ENCODE measurements around the gene DVL1. TPM values are rescaled to one million over a fixed set of nuclear protein-coding genes. Genes with fewer than 3 reads are reported as not detected.

The DVL1 gene
- total and polyA plus RNA-seq, 2 of the 13 experiments (the other 11 are each of a cell fraction or from before 2014, with no cell fraction given), result 30.8 to 60.4 TPM

- Histone ChIP-seq H3K4me3 (replicated peaks in 1 of 3; ENCODE audit: insufficient read depth in 1 of 3, low read depth in 2 of 3, low read length in 3 of 3) (no peak overlapping the region), H3K79me2 (ENCODE audit: insufficient read depth, low read length) (no peaks in the 10 kb centered on the region), H3K9me3 (ENCODE audit: low read length) (no peaks in the 10 kb centered on the region), H3K9ac (ENCODE audit: insufficient read depth, low read depth, low read length) (no peak overlapping the region), H2AFZ (ENCODE audit: low read length) (no peak overlapping the region), H3K36me3 (replicated peaks in 1 of 2; ENCODE audit: control insufficient read depth in 1 of 2, insufficient read depth in 2 of 2, low read length in 2 of 2) (no peaks in the 10 kb centered on the region; a peak in 1 of 5 replicates), H4K20me1 (ENCODE audit: insufficient read depth, low read length) (no peaks in the 10 kb centered on the region), H3K4me2 (ENCODE audit: low read depth, low read length) (no peak overlapping the region), H3K27me3 (ENCODE audit: control insufficient read depth in 1 of 2, insufficient read depth in 2 of 2, low read length in 2 of 2) (no peaks in the 10 kb centered on the region), H3K4me1 (ENCODE audit: insufficient read depth, low read length) (peaks cover 18% of the 10 kb centered on the region), H3K27ac (ENCODE audit: extremely low read length, insufficient read depth, low read length) (no peak overlapping the region)
- in situ Hi-C loops (cut with HindIII; ENCODE audit: extremely low pct_ligation_motif_present, low pct_unique_long_range_greater_than_20kb) (no loop called here), intact Hi-C loops (cut with micrococcal nuclease; ENCODE audit: unreplicated experiment) (loop anchor here (5.0 kb wide), 1 partner anchor 169 kb away; no protein-coding TSS in a partner anchor)
- ChIA-PET CTCF (ENCODE audit: low intra/inter-chr PET ratio, low total read pairs) (interaction anchor here (1.5 kb wide), 1 partner anchor 169 kb away, joined by 4 read pairs; no protein-coding TSS in a partner anchor), POLR2A (interaction anchor here (1.0 to 2.0 kb wide), 4 partner anchors 9 to 168 kb away, joined by 5 to 6 read pairs (median 6); partner anchors contain the start of gene UBE2J2)
- FAIRE-seq (no peak), DNase-seq (ENCODE audit: low spot score) (no peak), ATAC-seq (peak; percentile 3; the same call in 2 of the 3 replicates)
- TF ChIP-seq FOSL2 (CRISPR knock-in tag; IDR thresholded peaks at IDR 0.05), result no peak
- no peak for TF ChIP-seq NFYC (CRISPR knock-in tag; IDR thresholded peaks at IDR 0.05)
- peak; percentile 93 for TF ChIP-seq AGO1 (IDR thresholded peaks at IDR 0.05; ENCODE audit: low read depth, low read length, poor library complexity, severe bottlenecking)
- TF ChIP-seq ZNF564 (CRISPR knock-in tag; IDR thresholded peaks at IDR 0.05), result no peak
- TF ChIP-seq IRF2 (CRISPR knock-in tag; IDR thresholded peaks at IDR 0.05), result no peak
- no peak for TF ChIP-seq ZSCAN20 (CRISPR knock-in tag; IDR thresholded peaks at IDR 0.05; ENCODE audit: borderline replicate concordance)
- no peak for TF ChIP-seq TCF12 (IDR thresholded peaks at IDR 0.05)
- 0 out of 2 replicates have a peak, but pooled peaks have one; percentile 5 for TF ChIP-seq TCF12 (CRISPR knock-in tag; IDR thresholded peaks at IDR 0.05)
- no TSS peak for BruUV-seq (replicated peaks)
- WGBS (ENCODE audit: low lambda C conversion rate), result 88% methylated on average over 7 of the region's 28 CpGs
These were observed 58.1 kb downstream of the DVL1 start for GRCh38 chr1:1291023-1291528.

DNA sequence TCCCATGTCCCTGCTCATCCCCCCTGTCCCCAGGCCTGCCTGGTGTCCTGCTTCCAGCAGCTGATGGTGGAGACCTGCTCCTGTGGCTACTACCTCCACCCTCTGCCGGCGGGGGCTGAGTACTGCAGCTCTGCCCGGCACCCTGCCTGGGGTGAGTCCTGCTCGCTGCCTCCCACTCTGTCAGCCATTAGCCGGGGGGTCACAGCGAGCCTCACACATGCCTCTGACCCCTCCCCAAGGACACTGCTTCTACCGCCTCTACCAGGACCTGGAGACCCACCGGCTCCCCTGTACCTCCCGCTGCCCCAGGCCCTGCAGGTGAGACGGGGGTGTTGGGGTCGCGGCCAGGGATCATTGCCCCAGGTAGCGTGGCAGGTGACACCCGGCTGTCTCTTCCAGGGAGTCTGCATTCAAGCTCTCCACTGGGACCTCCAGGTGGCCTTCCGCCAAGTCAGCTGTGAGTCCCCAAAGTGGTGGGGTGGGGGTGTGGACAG, 58.9 kb downstream of the DVL1 start:
- Histone ChIP-seq H3K27me3 (ENCODE audit: control insufficient read depth in 1 of 2, insufficient read depth in 2 of 2, low read length in 2 of 2) (peaks cover 0 to 2% of the 10 kb centered on the region in 2 experiments; a peak in 1 of 5 replicates), H3K27ac (ENCODE audit: extremely low read length, insufficient read depth, low read length) (no peak overlapping the region), H4K20me1 (ENCODE audit: insufficient read depth, low read length) (no peaks in the 10 kb centered on the region), H3K79me2 (ENCODE audit: insufficient read depth, low read length) (no peaks in the 10 kb centered on the region), H3K9ac (ENCODE audit: insufficient read depth, low read depth, low read length) (no peak overlapping the region), H3K9me3 (ENCODE audit: low read length) (no peaks in the 10 kb centered on the region), H2AFZ (ENCODE audit: low read length) (no peak overlapping the region), H3K4me3 (replicated peaks in 1 of 3; ENCODE audit: insufficient read depth in 1 of 3, low read depth in 2 of 3, low read length in 3 of 3) (no peak overlapping the region), H3K36me3 (replicated peaks in 1 of 2; ENCODE audit: control insufficient read depth in 1 of 2, insufficient read depth in 2 of 2, low read length in 2 of 2) (no peaks in the 10 kb centered on the region; a peak in 1 of 5 replicates), H3K4me2 (ENCODE audit: low read depth, low read length) (no peak overlapping the region), H3K4me1 (ENCODE audit: insufficient read depth, low read length) (peaks cover 26% of the 10 kb centered on the region)
- peak; percentile 21 for FAIRE-seq
- no TSS peak for BruUV-seq (replicated peaks)
- in situ Hi-C loops (cut with HindIII; ENCODE audit: extremely low pct_ligation_motif_present, low pct_unique_long_range_greater_than_20kb), result no loop called here
- DNase-seq (ENCODE audit: low spot score), result peak; percentile 52
- intact Hi-C loops (cut with micrococcal nuclease; ENCODE audit: unreplicated experiment), result loop anchor here (5.0 kb wide), 1 partner anchor 168 kb away; no protein-coding TSS in a partner anchor
- POLR2A ChIA-PET, result interaction anchor here (1.0 to 2.0 kb wide), 3 partner anchors 9 to 168 kb away, joined by 5 to 6 read pairs (median 6); partner anchors contain the start of gene UBE2J2
- CTCF ChIA-PET (ENCODE audit: low intra/inter-chr PET ratio, low total read pairs), result no interaction called here
- WGBS (ENCODE audit: low lambda C conversion rate), result 44% methylated on average over 11 of the region's 15 CpGs
- peak; percentile 58 for ATAC-seq
- TF ChIP-seq HNF4A (CRISPR knock-in tag; IDR thresholded peaks at IDR 0.05), result no peak
- no peak for TF ChIP-seq ZFP36L1 (CRISPR knock-in tag; IDR thresholded peaks at IDR 0.05)
- peak; percentile 21 for TF ChIP-seq XRCC5 (optimal IDR thresholded peaks at IDR 0.05; ENCODE audit: low read length)
- TF ChIP-seq SKI (IDR thresholded peaks at IDR 0.05; ENCODE audit: partially characterized antibody), result no peak
- TF ChIP-seq ZZZ3 (CRISPR knock-in tag; IDR thresholded peaks at IDR 0.05; ENCODE audit: borderline replicate concordance), result no peak
- TF ChIP-seq ARHGAP35 (CRISPR knock-in tag; IDR thresholded peaks at IDR 0.05; ENCODE audit: borderline replicate concordance), result no peak
- no peak for TF ChIP-seq SRSF4 (IDR thresholded peaks at IDR 0.05; ENCODE audit: low read depth, low read length, poor library complexity, severe bottlenecking)
- TF ChIP-seq, protein P1, sequence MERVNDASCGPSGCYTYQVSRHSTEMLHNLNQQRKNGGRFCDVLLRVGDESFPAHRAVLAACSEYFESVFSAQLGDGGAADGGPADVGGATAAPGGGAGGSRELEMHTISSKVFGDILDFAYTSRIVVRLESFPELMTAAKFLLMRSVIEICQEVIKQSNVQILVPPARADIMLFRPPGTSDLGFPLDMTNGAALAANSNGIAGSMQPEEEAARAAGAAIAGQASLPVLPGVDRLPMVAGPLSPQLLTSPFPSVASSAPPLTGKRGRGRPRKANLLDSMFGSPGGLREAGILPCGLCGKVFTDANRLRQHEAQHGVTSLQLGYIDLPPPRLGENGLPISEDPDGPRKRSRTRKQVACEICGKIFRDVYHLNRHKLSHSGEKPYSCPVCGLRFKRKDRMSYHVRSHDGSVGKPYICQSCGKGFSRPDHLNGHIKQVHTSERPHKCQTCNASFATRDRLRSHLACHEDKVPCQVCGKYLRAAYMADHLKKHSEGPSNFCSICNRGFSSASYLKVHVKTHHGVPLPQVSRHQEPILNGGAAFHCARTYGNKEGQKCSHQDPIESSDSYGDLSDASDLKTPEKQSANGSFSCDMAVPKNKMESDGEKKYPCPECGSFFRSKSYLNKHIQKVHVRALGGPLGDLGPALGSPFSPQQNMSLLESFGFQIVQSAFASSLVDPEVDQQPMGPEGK (CRISPR knock-in tag; IDR thresholded peaks at IDR 0.05), result peak; percentile 37
- 0 out of 2 replicates have a peak, but pooled peaks have one; percentile 62 for TF ChIP-seq PCBP1 (IDR thresholded peaks at IDR 0.05; ENCODE audit: borderline replicate concordance, low read depth, low read length)
- TF ChIP-seq SNAPC2 (CRISPR knock-in tag; IDR thresholded peaks at IDR 0.05), result no peak

Data from HepG2 (cell line).